KMS-11 (cell line): ENCODE results near the gene SRP9.

Source experiments
- H2AFZ ChIP-seq: fragments of 200-600 bp; sonication (generic); 2 replicates; pipeline ENCODE4 v1.6.1; 2016; ENCODE audit warnings: antibody characterized with exemption, mixed run types, low read depth
- H3K27ac ChIP-seq: fragments of 200-600 bp; sonication (generic); 2 replicates; pipeline ENCODE4 v1.6.1; 2016; ENCODE audit warnings: mild to moderate bottlenecking, mixed run types
- H3K27me3 ChIP-seq: fragments of 200-600 bp; sonication (generic); 2 replicates; pipeline ENCODE4 v1.6.1; 2017; ENCODE audit warnings: mild to moderate bottlenecking, low read depth, mixed run types, moderate library complexity; ENCODE audit not compliant: insufficient read depth
- H3K36me3 ChIP-seq: fragments of 200-600 bp; sonication (generic); 2 replicates; pipeline ENCODE4 v1.6.1; 2017; ENCODE audit warnings: mild to moderate bottlenecking, mixed run types; ENCODE audit not compliant: insufficient read depth
- H3K4me1 ChIP-seq: fragments of 200-600 bp; sonication (generic); 2 replicates; pipeline ENCODE4 v1.6.1; 2016; ENCODE audit warnings: mild to moderate bottlenecking, low read depth, mixed run types; ENCODE audit not compliant: poor library complexity, severe bottlenecking
- H3K4me2 ChIP-seq: fragments of 200-600 bp; sonication (generic); 2 replicates; pipeline ENCODE4 v1.7.0; 2016; ENCODE audit warnings: mild to moderate bottlenecking, mixed run types
- H3K4me3 ChIP-seq: fragments of 200-600 bp; sonication (generic); IDR thresholded peaks from 2 replicates; pipeline ENCODE4 v1.6.1; 2017; ENCODE audit warnings: low read depth, low read length, mixed read lengths; ENCODE audit not compliant: insufficient read depth
- H3K79me2 ChIP-seq: fragments of 200-600 bp; sonication (generic); 2 replicates; pipeline ENCODE4 v1.6.1; 2016; ENCODE audit warnings: low read depth, mixed run types; ENCODE audit not compliant: insufficient read depth
- H3K9ac ChIP-seq: fragments of 200-600 bp; sonication (generic); 2 replicates; pipeline ENCODE4 v1.6.1; 2016; ENCODE audit warnings: mild to moderate bottlenecking, mixed run types
- H4K20me1 ChIP-seq: fragments of 200-600 bp; sonication (generic); 2 replicates; pipeline ENCODE4 v1.6.1; 2016; ENCODE audit warnings: mild to moderate bottlenecking, mixed run types; ENCODE audit not compliant: insufficient read depth
- TF ChIP-seq, protein P1 (sequence below): fragments of 200-600 bp; sonication (generic); conservative IDR thresholded peaks from 2 replicates; pipeline ENCODE4 v1.6.1; 2017; ENCODE audit warnings: low read depth, mild to moderate bottlenecking, antibody characterized with exemption, low read length, moderate library complexity, mixed read lengths

SRP9 gene

DNA sequence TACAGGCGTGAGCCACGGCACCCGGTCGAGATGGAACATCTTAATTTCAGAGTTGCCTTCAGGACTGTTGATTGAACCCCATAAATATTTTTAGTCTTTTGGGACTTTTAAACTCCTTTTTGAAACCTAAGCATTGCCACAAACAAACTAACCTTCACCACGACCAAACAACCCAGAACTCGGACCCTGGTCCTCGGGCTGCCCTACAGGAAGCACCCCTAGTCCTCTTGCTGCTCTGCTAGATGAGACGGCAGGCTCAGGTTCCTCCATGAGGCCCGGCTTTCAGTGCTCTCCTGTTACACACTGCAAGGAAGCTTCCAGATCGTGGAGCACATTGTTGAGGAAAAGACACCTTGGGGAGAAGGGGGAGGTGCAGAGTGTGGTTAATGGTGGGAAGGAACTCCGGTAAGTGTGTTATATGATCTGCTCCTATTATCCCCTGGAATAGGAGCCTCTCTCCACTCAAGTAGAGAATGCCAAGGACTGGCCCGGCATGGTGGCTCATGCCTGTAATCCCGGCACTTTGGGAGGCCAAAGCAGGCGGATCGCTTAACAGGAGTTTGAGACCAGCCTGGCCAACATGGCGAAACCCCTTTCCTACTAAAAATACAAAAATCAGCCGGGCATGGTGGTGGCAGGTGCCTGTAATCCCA lies 38.0 kb downstream of the SRP9 start:
- Histone ChIP-seq H4K20me1 (no peaks in the 10 kb centered on the region), H3K27me3 (no peaks in the 10 kb centered on the region), H2AFZ (no peak overlapping the region), H3K27ac (no peak overlapping the region), H3K9ac (no peak overlapping the region), H3K79me2 (no peaks in the 10 kb centered on the region), H3K4me1 (peaks cover 36% of the 10 kb centered on the region), H3K4me3 (no peak overlapping the region), H3K36me3 (no peaks in the 10 kb centered on the region), H3K4me2 (no peak overlapping the region)
- TF ChIP-seq, protein P1, sequence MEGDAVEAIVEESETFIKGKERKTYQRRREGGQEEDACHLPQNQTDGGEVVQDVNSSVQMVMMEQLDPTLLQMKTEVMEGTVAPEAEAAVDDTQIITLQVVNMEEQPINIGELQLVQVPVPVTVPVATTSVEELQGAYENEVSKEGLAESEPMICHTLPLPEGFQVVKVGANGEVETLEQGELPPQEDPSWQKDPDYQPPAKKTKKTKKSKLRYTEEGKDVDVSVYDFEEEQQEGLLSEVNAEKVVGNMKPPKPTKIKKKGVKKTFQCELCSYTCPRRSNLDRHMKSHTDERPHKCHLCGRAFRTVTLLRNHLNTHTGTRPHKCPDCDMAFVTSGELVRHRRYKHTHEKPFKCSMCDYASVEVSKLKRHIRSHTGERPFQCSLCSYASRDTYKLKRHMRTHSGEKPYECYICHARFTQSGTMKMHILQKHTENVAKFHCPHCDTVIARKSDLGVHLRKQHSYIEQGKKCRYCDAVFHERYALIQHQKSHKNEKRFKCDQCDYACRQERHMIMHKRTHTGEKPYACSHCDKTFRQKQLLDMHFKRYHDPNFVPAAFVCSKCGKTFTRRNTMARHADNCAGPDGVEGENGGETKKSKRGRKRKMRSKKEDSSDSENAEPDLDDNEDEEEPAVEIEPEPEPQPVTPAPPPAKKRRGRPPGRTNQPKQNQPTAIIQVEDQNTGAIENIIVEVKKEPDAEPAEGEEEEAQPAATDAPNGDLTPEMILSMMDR = no peak

DNA sequence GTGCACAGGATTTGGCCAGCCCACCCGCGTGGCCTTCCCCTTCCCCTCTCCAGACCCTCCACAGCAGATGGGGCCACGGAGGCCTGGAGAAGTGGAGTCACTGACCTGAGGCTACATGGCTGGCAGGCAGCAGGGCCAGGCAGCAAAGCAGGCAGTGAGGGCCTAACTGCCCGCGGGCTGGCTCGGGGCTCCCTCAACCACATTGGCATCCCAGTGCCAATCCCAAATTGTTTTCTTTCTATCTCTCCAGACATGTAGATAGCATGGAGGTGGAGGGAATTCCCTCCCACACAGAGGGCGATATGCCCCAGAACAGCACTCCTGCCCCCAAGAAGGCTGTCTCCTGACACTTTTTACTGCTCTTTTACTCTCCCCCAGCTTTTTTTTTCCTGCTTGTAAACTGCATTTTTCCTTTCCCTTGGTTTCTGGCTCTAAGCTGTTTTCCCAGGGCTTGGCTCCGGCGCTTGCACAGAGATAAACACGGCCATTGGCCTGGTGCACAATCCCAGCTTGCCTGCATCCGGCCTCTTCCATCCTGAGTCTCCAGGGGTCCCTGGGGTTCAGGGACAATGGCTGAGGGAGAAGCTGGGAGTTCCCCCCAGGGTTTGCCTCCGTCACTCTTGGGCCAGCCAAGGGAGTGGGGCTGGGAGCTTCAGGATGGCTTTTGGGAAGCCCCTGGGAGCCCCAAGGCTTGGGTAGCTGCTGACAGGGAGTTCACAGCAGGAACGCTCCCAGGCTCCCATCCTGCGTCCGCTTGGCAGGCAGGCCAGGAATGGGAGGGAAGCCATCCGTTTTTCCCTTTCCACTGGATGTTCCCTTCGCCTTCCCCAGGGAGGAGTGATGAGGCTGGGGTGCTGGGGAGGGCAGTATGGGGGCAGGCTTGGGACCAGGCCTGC lies 39.3 kb downstream of the SRP9 start:
- H2AFZ ChIP-seq = no peak overlapping the region; the same call in 1 of the 2 replicates
- H4K20me1 ChIP-seq = no peaks in the 10 kb centered on the region
- peak overlapping the region; percentile 40; the same call in 1 of the 2 replicates for H3K9ac ChIP-seq
- TF ChIP-seq, protein P1 = no peak
- peaks cover 24% of the 10 kb centered on the region for H3K4me1 ChIP-seq
- no peaks in the 10 kb centered on the region for H3K27me3 ChIP-seq
- peak overlapping the region; percentile 29; the same call in 1 of the 2 replicates for H3K27ac ChIP-seq
- H3K4me2 ChIP-seq = peak overlapping the region; percentile 53; the same call in 1 of the 2 replicates
- no peaks in the 10 kb centered on the region for H3K36me3 ChIP-seq
- no peak overlapping the region for H3K4me3 ChIP-seq
- H3K79me2 ChIP-seq = no peaks in the 10 kb centered on the region

DNA sequence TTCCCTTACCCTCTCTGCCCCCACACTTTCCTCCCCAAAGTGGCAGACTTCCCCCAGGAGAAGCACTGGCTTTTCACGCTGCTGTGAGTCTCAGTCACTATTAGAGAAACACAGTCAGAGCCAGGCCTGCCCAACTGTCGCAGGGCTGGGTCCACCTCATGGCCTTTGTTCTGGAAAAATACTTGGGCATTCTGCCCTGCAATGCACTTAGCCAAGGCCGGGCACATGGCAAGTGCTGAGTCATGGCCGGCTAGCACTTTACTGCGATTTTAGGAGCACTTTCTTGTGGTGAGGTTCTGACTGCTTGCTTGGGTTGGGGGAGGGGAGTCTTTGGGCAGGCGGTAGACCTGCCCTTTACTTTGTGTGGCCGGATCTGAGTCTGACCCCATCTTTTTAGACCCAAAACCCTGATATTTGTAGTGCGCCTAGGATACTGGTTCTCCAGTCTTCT lies 40.0 kb downstream of the SRP9 start:
- Histone ChIP-seq H3K36me3 (no peaks in the 10 kb centered on the region), H3K9ac (peak overlapping the region; percentile 40; the same call in 1 of the 2 replicates), H3K27me3 (no peaks in the 10 kb centered on the region), H3K27ac (peak overlapping the region; percentile 29; the same call in 1 of the 2 replicates), H3K4me1 (peaks cover 16% of the 10 kb centered on the region), H3K79me2 (no peaks in the 10 kb centered on the region), H4K20me1 (no peaks in the 10 kb centered on the region), H3K4me2 (peak overlapping the region; percentile 53; the same call in 1 of the 2 replicates), H2AFZ (peak overlapping the region; percentile 18; the same call in 1 of the 2 replicates), H3K4me3 (no peak overlapping the region)
- TF ChIP-seq, protein P1 = no peak

DNA sequence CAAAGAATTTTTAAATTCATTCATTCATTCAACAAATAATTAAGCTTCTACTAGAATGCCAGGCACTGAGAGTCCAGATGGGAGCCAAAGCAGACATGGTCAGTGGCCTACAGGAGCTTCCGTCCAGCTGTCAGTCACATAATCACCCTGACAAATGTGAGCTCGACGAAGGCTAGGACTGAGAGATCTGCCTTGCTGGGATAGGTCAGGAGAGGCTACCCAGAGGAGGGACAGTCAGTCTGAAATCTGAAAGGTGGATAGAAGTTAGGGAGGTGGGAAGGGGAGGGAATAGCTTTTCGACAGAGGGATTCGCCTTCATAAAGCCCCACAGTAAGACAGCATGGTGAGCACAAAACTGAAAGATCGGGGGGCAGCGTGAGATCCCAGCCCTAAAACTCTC lies 40.6 kb downstream of the SRP9 start:
- H3K9ac ChIP-seq = no peak overlapping the region; the same call in 1 of the 2 replicates
- H2AFZ ChIP-seq = peak overlapping the region; percentile 18; the same call in 1 of the 2 replicates
- peaks cover 15% of the 10 kb centered on the region for H3K4me1 ChIP-seq
- H3K27ac ChIP-seq = peak overlapping the region; percentile 29; the same call in 1 of the 2 replicates
- no peaks in the 10 kb centered on the region for H3K36me3 ChIP-seq
- no peaks in the 10 kb centered on the region for H4K20me1 ChIP-seq
- peak overlapping the region; percentile 53; the same call in 1 of the 2 replicates for H3K4me2 ChIP-seq
- no peaks in the 10 kb centered on the region for H3K79me2 ChIP-seq
- no peak overlapping the region for H3K4me3 ChIP-seq
- TF ChIP-seq, protein P1 = no peak
- no peaks in the 10 kb centered on the region for H3K27me3 ChIP-seq
